Endothelial cell of umbilical vein (primary cell): Measurements from ENCODE around the gene KPRP.

Experiments used
- CTCF ChIP-seq, 2 donors: IDR thresholded peaks; 1 replicate in 1 of 2; 2 replicates in 1 of 2; pipeline ENCODE4 v1.5.1; 2011; ENCODE audit warnings: low read length in 2 of 2, mild to moderate bottlenecking in 2 of 2, moderate library complexity in 2 of 2, control low read depth in 1 of 2, inconsistent platforms in 1 of 2, low read depth in 1 of 2; ENCODE audit not compliant: insufficient read depth in 1 of 2; ENCODE audit errors: extremely low read depth in 1 of 2
- EZH2 ChIP-seq: IDR thresholded peaks from 2 replicates; pipeline ENCODE4 v1.6.1; 2012; ENCODE audit warnings: borderline replicate concordance, low read depth, mild to moderate bottlenecking, moderate library complexity, low read length, inconsistent platforms; ENCODE audit not compliant: severe bottlenecking
- FOS ChIP-seq: IDR thresholded peaks from 2 replicates; pipeline ENCODE4 v1.6.1; 2011; ENCODE audit warnings: mild to moderate bottlenecking, low read length, moderate library complexity, borderline replicate concordance; ENCODE audit not compliant: insufficient read depth
- GATA2 ChIP-seq: IDR thresholded peaks from 2 replicates; pipeline ENCODE4 v1.7.0; 2011; ENCODE audit warnings: low read depth, mild to moderate bottlenecking, moderate library complexity, mixed read lengths, low read length; ENCODE audit not compliant: insufficient read length, insufficient read depth
- JUN ChIP-seq: IDR thresholded peaks from 2 replicates; pipeline ENCODE4 v1.6.1; 2011; ENCODE audit warnings: borderline replicate concordance, low read depth; ENCODE audit not compliant: insufficient read length, insufficient read depth
- MYC ChIP-seq: IDR thresholded peaks from one replicate; pipeline ENCODE4 v1.6.1; 2011; ENCODE audit warnings: mild to moderate bottlenecking, low read depth, low read length
- POLR2A ChIP-seq: IDR thresholded peaks from 2 replicates; pipeline ENCODE4 v1.6.1; 2012; ENCODE audit warnings: low read depth, mild to moderate bottlenecking, control low read depth, low read length
- POLR2AphosphoS5 ChIP-seq: IDR thresholded peaks from 2 replicates; pipeline ENCODE4 v1.6.1; 2012; ENCODE audit warnings: low read depth, mild to moderate bottlenecking, control low read depth, low read length, moderate library complexity; ENCODE audit not compliant: insufficient read depth
- TF ChIP-seq, protein P1 (sequence below): IDR thresholded peaks from 2 replicates; pipeline ENCODE4 v1.6.1; 2011; ENCODE audit not compliant: insufficient read depth, insufficient read length

- TF ChIP-seq, protein P1, sequence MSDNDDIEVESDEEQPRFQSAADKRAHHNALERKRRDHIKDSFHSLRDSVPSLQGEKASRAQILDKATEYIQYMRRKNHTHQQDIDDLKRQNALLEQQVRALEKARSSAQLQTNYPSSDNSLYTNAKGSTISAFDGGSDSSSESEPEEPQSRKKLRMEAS: no peak
- TF ChIP-seq CTCF (IDR thresholded peaks at IDR 0.05; ENCODE audit: extremely low read depth in 1 of 2, insufficient read depth in 1 of 2, low read depth in 1 of 2, low read length in 2 of 2) (no peak), POLR2A (no peak), EZH2 (no peak), JUN (no peak), POLR2AphosphoS5 (no peak), MYC (no peak), FOS (no peak), GATA2 (no peak)
Observed at GRCh38 chr1:152811050-152811449, 53.2 kb downstream of the KPRP start.
